A673 (cell line): ENCODE measurements around the gene COQ10B.

Experiments
- CTCF ChIP-seq: fragments of 300-800, 200-600 bp; sonication (generic); conservative IDR thresholded peaks from 2 replicates; pipeline ENCODE4 v1.5.1; 2017; ENCODE audit warnings: low read depth, mild to moderate bottlenecking, antibody characterized with exemption, low read length, moderate library complexity, mixed read lengths
- EZH2 ChIP-seq: fragments of 200-600 bp; sonication (generic); IDR thresholded peaks from 2 replicates; pipeline ENCODE4 v1.6.1; 2017; ENCODE audit warnings: borderline replicate concordance, low read depth, mild to moderate bottlenecking, mixed read lengths, antibody characterized with exemption, low read length; ENCODE audit not compliant: poor library complexity, severe bottlenecking

- TF ChIP-seq CTCF = no peak
- TF ChIP-seq EZH2 = no peak
Measured at GRCh38 chr2:197454923-197455322, 1.6 kb downstream of the COQ10B start.
